Measurements from ENCODE around the gene SLC5A2.

SLC5A2 gene

GRCh38 chr16:31459687-31460581 is 23.0 kb upstream of the SLC5A2 start:
- peak; percentile 100 for DNase-seq (ENCODE audit: low spot score)

- DNase-seq (ENCODE audit: low spot score): peak; percentile 56
Observed at GRCh38 chr16:31460582-31461002, 22.3 kb upstream of the SLC5A2 start.

- DNase-seq (ENCODE audit: low spot score): no peak
Observed at GRCh38 chr16:31461201-31461920, 21.6 kb upstream of the SLC5A2 start.

DNA sequence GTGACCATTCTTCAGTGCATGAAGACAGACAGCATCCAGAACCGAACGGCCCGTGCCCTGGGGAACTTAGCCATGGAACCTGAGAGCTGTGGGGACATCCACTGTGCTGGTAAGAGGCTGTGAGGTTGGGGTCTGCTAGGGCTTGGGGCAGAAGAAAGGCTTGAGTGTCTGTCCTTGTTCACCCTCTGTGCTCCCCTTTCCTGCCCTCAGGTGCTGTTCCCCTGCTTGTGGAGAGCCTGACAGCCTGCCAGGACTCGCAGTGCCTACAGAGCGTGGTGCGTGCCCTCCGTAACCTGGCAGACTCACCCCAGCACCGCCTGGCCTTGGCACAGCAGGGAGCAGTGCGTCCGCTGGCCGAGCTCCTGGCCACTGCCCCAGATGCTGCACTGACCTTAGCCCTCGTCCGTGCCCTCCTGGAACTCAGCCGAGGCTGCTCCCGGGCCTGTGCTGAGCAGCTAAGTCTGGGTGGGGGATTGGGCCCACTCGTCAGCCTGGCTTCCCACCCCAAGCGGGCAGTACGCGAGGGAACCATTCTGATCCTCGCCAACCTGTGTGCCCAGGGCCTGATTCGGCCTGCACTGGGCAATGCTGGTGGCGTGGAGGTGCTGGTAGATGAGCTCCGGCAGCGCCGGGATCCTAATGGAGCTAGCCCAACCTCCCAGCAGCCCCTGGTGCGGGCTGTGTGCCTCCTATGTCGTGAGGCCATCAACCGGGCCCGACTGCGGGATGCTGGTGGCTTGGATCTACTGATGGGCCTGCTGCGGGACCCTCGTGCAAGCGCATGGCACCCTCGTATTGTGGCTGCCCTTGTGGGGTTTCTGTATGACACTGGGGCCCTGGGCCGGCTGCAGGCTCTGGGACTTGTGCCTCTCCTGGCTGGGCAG is 20.8 kb upstream of the SLC5A2 start:
- no peak for DNase-seq (ENCODE audit: low spot score)

GRCh38 chr16:31464348-31464769 is 18.6 kb upstream of the SLC5A2 start:
- no peak for DNase-seq (ENCODE audit: low spot score)

- DNase-seq (ENCODE audit: low spot score): no peak
Observed at GRCh38 chr16:31464781-31465260, 18.1 kb upstream of the SLC5A2 start.

DNA sequence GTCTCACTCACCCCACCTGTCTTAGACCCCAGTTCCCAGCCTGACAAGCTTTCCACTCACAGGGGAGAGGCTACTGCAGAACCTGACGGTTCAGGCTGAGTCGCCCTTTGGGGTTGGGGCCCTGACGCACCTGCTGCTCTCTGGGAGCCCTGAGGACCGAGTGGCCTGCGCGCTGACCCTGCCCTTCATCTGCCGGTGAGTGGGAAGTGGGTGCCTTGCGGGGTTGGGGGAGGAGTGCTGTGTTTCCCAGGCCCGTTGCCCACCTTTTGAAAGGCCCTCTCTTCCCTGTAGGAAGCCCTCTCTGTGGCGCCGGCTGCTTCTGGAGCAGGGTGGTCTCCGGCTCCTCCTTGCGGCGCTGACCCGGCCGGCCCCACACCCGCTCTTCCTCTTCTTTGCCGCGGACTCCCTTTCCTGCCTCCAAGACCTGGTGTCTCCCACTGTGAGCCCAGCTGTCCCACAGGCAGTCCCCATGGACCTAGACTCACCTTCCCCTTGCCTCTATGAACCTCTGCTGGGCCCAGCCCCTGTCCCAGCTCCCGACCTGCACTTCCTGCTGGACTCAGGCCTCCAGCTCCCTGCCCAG is 17.0 kb upstream of the SLC5A2 start:
- no peak for DNase-seq (ENCODE audit: low spot score)

- no peak for DNase-seq (ENCODE audit: low spot score)
Observed at GRCh38 chr16:31466381-31466841, 16.5 kb upstream of the SLC5A2 start.

- DNase-seq (ENCODE audit: low spot score): no peak
Observed at GRCh38 chr16:31467151-31467773, 15.7 kb upstream of the SLC5A2 start.

DNA sequence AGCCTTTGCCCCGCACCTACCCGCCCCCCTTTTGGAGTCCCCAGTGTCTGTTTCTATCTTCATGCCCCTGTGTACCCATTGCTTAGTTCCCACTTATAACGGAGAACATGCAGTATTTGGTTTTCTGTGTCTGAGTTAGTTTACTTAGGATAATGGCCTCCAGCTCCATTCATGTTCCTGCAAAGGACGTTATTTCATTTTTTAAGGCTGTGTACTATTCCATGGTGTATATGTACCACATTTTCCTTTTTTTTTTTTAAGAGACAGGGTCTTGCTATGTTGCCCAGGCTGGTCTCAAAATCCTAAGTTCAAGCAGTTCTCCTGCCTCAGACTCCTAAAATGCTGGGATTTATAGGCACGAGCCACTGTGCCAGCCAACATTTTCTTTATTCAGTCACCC is 15.1 kb upstream of the SLC5A2 start:
- DNase-seq (ENCODE audit: low spot score): no peak

- DNase-seq (ENCODE audit: low spot score): no peak
Observed at GRCh38 chr16:31470615-31471014, 12.3 kb upstream of the SLC5A2 start.

DNA sequence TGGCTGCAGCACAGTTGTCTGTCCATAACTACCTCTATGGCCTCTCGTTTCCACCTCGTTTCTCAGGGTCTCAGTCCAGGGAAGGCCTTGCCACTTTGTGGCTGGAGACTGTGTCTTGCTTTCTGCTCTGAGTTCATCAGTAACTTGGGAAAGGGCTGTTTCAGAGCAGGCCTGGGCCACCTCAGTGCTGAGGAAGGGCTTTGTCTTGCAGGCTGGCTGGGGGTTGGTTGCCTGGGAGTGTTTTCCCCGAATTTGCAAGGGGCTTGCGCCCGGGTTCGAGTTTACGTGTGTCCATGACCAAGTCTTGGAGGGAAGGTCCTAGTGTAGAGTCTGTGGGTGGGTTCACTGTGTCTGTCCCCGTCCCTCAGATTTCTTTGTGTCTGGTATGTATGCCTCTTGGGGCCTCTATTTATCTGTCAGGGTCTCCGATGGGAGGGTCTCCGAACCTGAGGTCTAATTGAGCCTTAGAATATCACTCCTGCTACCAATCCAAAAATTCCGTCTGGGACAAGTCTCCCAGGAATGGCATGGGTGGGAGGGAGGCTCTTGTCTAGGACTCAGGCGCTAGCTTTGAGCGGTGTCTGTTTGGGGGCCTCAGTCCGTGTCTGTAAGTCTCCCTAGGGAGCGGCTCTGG is 11.6 kb upstream of the SLC5A2 start:
- DNase-seq (ENCODE audit: low spot score): no peak

DNA sequence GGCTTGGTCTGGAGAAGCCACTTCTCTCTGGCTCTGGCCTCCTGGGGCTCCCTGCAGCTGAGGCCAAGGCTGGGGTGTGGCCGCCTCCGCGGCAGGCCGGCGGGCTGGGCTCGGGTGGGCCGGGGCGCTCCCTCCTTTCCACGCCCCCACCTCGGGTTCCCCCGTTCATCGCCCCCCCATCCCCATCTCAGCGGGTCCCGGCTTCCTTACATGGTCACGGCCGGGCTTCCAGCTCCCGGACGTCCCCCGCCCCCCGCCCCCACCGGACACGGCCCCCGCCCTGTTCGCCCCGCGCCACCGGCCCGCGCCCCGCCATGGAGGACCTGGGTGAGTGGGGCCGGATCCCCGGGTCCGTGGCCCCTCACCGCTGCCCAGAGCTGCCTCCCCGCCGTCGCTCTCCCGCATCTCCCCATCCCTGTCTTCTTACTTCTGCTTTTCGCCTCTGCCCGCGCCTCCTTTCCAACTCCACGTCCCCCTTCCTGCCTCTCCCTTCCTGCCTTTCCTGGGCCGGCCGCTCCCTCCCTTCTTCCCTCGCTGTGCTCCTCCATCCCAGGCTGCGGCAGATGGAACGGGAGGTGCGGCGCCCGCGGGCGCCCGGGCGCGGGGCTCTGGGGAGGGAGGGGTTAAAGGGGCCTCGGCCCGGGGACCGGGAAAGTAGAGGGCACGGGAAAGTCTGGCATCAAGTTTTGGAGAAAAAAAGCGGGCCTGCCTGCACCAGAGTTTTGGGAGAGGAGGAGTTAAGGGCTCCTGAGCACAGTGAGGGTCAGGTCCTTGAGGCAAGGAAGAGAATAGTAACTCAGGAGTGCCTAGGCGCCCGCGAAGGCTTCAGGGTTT is 10.8 kb upstream of the SLC5A2 start, which contains the start of gene TGFB1I1:
Gene TGFB1I1 (plus strand): TSS at position 278 of the 834 bp plus-strand sequence. CDS start 37 bp downstream, at position 315.
- no peak for DNase-seq (ENCODE audit: low spot score)

DNA sequence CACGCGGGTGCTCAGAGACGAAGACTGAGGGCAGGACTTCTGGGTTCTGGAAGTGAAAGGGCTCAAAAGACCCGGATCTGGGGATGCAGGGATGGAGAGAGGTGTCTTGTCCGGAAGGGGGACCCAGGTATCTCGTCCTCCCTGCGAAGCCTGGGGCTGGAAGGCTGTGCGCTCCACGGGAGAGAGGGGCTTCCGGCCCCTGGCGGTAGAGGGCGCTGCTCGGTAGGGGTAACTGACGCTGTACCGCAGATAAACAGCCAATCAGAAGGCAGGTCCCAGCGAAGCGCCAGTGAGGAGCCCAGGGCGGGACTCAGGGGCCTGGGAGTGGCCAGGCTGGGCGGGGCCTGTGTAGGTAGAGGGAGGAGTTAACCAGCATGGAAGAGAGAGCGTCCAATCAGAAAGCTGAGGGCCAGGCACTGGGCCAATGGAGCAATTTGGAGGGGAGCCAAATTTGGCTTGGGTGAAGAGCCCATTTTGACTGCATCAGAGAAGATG is 10.2 kb upstream of the SLC5A2 start:
- peak; percentile 29 for DNase-seq (ENCODE audit: low spot score)

DNA sequence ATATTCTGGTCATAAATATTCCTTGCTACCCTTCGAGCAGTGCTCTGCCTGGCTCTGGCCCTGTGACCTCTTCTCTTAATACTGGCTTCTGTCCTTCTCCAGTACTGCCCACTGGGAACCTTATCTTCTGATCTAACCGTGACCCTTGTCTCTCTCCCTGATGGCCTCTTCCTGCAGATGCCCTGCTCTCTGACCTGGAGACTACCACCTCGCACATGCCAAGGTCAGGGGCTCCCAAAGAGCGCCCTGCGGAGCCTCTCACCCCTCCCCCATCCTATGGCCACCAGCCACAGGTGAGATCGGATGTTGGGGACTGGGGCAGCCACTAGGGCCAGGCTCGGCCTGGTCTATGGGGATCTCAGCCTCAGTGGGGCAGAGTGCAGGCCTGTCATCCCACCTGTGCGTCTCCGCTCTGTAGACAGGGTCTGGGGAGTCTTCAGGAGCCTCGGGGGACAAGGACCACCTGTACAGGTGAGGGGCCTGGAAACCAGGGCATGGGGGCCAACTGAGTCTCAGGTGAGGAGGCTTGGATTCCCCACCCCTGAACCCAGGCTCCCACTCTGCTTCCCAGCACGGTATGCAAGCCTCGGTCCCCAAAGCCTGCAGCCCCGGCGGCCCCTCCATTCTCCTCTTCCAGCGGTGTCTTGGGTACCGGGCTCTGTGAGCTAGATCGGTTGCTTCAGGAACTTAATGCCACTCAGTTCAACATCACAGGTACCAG is 9.5 kb upstream of the SLC5A2 start:
- DNase-seq (ENCODE audit: low spot score): no peak

DNA sequence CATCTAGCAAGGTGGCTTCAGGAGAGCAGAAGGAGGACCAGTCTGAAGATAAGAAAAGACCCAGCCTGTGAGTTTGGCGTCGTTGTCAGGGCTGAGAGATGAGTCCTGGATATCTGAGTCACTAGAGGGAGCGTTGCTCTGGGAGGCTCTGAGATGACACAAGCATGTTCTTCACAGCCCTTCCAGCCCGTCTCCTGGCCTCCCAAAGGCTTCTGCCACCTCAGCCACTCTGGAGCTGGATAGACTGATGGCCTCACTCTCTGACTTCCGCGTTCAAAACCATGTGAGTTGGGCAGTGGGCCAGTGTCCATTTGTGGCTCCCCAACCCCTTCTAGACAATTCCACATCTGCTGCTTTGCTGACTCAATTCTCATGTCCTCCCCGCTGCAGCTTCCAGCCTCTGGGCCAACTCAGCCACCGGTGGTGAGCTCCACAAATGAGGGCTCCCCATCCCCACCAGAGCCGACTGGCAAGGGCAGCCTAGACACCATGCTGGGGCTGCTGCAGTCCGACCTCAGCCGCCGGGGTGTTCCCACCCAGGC is 8.7 kb upstream of the SLC5A2 start:
- DNase-seq (ENCODE audit: low spot score): no peak

DNA sequence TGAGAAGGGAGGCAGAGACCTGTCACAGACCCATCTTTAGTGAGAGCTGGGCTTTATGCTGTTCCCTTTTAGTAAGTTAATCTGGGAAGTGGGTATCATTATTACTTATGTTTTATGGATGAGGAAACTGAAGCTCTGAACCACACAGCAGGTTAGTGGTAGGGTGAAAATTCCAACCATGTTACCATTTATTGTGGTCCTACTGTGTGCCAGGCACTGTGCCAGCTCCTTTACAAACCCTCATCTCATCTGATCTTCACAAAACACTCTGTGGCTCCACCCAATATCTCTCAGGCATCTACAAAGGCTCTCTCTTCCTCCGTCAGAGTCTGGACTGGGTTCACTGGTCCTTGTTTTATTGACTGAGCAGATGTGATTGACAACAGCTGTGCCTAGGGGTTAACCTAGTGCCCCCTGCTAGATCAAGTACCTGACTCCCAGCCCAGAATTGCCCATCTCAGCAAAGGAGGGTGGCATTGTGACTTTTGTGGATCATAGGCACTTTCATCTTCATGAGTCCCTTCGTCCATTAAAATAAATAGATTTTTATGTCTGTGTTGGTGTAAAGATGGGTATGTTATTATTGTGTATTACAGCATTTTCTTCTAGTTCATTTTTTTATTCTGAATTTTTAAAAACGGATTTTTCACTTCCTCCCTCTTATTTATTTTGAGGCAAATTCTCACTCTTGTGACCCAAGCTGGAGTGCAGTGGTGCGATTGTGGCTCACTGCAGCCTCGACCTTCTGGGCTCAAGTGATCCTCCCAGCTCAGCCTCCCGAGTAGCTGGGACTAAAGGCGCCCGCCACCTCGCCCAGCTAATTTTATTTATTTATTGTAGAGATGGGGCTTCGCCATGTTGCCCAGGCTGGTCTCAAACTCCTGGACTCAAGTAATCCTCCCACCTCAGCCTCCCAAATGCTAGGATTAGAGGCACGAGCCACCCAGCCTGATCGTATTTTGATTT is 7.9 kb upstream of the SLC5A2 start:
- DNase-seq (ENCODE audit: low spot score): no peak
